HepG2 (cell line): ENCODE measurements around the gene GINS2. TPM values are rescaled to one million over a fixed set of nuclear protein-coding genes. Genes with fewer than 3 reads are reported as not detected.

Experiments
- BRCA1 ChIP-seq: sonication (generic); formaldehyde crosslinking; IDR thresholded peaks from 2 replicates; pipeline ENCODE4 v1.4.0; 2020; ENCODE audit warnings: missing genetic modification reagents
- CENPBD1 ChIP-seq: sonication (generic); formaldehyde crosslinking; IDR thresholded peaks from 2 replicates; pipeline ENCODE4 v1.8.0; 2022; ENCODE audit warnings: missing genetic modification reagents, low read depth, mild to moderate bottlenecking, borderline replicate concordance
- DR1 ChIP-seq: sonication (generic); formaldehyde crosslinking; IDR thresholded peaks from 2 replicates; pipeline ENCODE4 v1.8.0; 2021; ENCODE audit warnings: mild to moderate bottlenecking, missing genetic modification reagents, inconsistent platforms
- FOXO4 ChIP-seq: sonication (generic); formaldehyde crosslinking; conservative IDR thresholded peaks from 2 replicates; pipeline ENCODE4 v1.8.1; 2023; ENCODE audit warnings: missing genetic modification reagents
- ISL2 ChIP-seq: sonication (generic); formaldehyde crosslinking; IDR thresholded peaks from 2 replicates; pipeline ENCODE4 v1.5.0; 2020; ENCODE audit warnings: missing genetic modification reagents
- LCORL ChIP-seq, 2 experiments: fragments of 450-650 bp in 1 of 2; sonication (generic) in 1 of 2; formaldehyde crosslinking in 1 of 2; IDR thresholded peaks; 2 replicates each; pipeline versions ENCODE4 v1.5.0 to v1.6.1; 2017 to 2020; ENCODE audit warnings: antibody characterized with exemption in 1 of 2, missing genetic modification reagents in 1 of 2
- MAFG ChIP-seq: sonication (generic); formaldehyde crosslinking; IDR thresholded peaks from 2 replicates; pipeline ENCODE4 v1.5.1; 2020; ENCODE audit warnings: mild to moderate bottlenecking, missing genetic modification reagents
- MTA1 ChIP-seq: sonication (generic); formaldehyde crosslinking; IDR thresholded peaks from 2 replicates; pipeline ENCODE4 v1.4.0; 2020; ENCODE audit warnings: missing genetic modification reagents, mild to moderate bottlenecking, borderline replicate concordance
- NFATC3 ChIP-seq: sonication (generic); formaldehyde crosslinking; IDR thresholded peaks from 2 replicates; pipeline ENCODE4 v1.5.1; 2020; ENCODE audit warnings: mild to moderate bottlenecking, missing genetic modification reagents
- NR2F1 ChIP-seq, 2 experiments: fragments of 450-650 bp in 1 of 2; formaldehyde crosslinking in 1 of 2; IDR thresholded peaks; 2 replicates each; pipeline versions ENCODE4 v1.5.0 to v1.6.1; 2016 to 2020; ENCODE audit warnings: mild to moderate bottlenecking in 1 of 2, missing compliant biosample characterization in 1 of 2, missing genetic modification reagents in 1 of 2, moderate library complexity in 1 of 2
- POLR2A ChIP-seq, 2 experiments: IDR thresholded peaks; 2 replicates each; pipeline ENCODE4 v1.6.1; 2011; ENCODE audit warnings: low read depth in 2 of 2, low read length in 2 of 2, mild to moderate bottlenecking in 1 of 2, moderate library complexity in 1 of 2; ENCODE audit not compliant: insufficient read depth in 1 of 2
- SAP130 ChIP-seq: IDR thresholded peaks from 2 replicates; pipeline ENCODE4 v1.6.1; 2016; ENCODE audit warnings: low read depth
- TBX3 ChIP-seq: fragments of 450-650 bp; IDR thresholded peaks from 2 replicates; pipeline ENCODE4 v1.6.1; 2017; ENCODE audit warnings: antibody characterized with exemption, mild to moderate bottlenecking, inconsistent platforms, borderline replicate concordance
- TFDP2 ChIP-seq: sonication (generic); formaldehyde crosslinking; IDR thresholded peaks from 2 replicates; pipeline ENCODE4 v1.4.0; 2020; ENCODE audit warnings: missing genetic modification reagents
- YEATS2 ChIP-seq: sonication (generic); formaldehyde crosslinking; IDR thresholded peaks from 2 replicates; pipeline ENCODE4 v1.4.0; 2020; ENCODE audit warnings: missing genetic modification reagents, borderline replicate concordance
- ZC3H4 ChIP-seq: sonication (generic); formaldehyde crosslinking; IDR thresholded peaks from 2 replicates; pipeline ENCODE4 v1.4.0; 2020; ENCODE audit warnings: missing genetic modification reagents, borderline replicate concordance
- ZFY ChIP-seq: sonication (generic); formaldehyde crosslinking; IDR thresholded peaks from 2 replicates; pipeline ENCODE4 v1.4.0; 2020; ENCODE audit warnings: missing genetic modification reagents
- ZNF225 ChIP-seq: sonication (generic); formaldehyde crosslinking; IDR thresholded peaks from 2 replicates; pipeline ENCODE4 v1.4.0; 2020; ENCODE audit warnings: mild to moderate bottlenecking, missing genetic modification reagents
- ZNF34 ChIP-seq: sonication (generic); formaldehyde crosslinking; IDR thresholded peaks from 2 replicates; pipeline ENCODE4 v1.4.0; 2020; ENCODE audit warnings: mild to moderate bottlenecking, missing genetic modification reagents, borderline replicate concordance
- ZNF362 ChIP-seq: sonication (generic); formaldehyde crosslinking; IDR thresholded peaks from 2 replicates; pipeline ENCODE4 v1.4.0; 2020; ENCODE audit warnings: missing genetic modification reagents, mild to moderate bottlenecking, borderline replicate concordance
- ZNF430 ChIP-seq: sonication (generic); formaldehyde crosslinking; IDR thresholded peaks from 2 replicates; pipeline ENCODE4 v1.9.0; 2021; ENCODE audit warnings: mild to moderate bottlenecking, missing genetic modification reagents
- ZNF550 ChIP-seq: sonication (generic); formaldehyde crosslinking; IDR thresholded peaks from 2 replicates; pipeline ENCODE4 v1.4.0; 2020; ENCODE audit warnings: mild to moderate bottlenecking, missing genetic modification reagents, borderline replicate concordance
- ZNF572 ChIP-seq: sonication (generic); formaldehyde crosslinking; IDR thresholded peaks from 2 replicates; pipeline ENCODE4 v1.5.1; 2020; ENCODE audit warnings: mild to moderate bottlenecking, missing genetic modification reagents
- ZNF615 ChIP-seq: sonication (generic); formaldehyde crosslinking; IDR thresholded peaks from 2 replicates; pipeline ENCODE4 v1.5.0; 2020; ENCODE audit warnings: mild to moderate bottlenecking, missing genetic modification reagents, borderline replicate concordance
- ZNF709 ChIP-seq: sonication (generic); formaldehyde crosslinking; IDR thresholded peaks from 2 replicates; pipeline ENCODE4 v1.5.0; 2020; ENCODE audit warnings: mild to moderate bottlenecking, missing genetic modification reagents
- polyA plus RNA-seq, 8 experiments: library from polyadenylated mRNA; depleted of rRNA in 3 of 8; stranded (reverse) in 7 of 8; unstranded in 1 of 8; fragments of >200 nt; fragmentation: Illumina TruSeq in 4 of 8; extraction: Trizol in 4 of 8; gene quantifications; 2 replicates each; pipeline versions ENCODE4 v1.2.1 to v1.2.3, GENCODE V29; 2011 to 2016; ENCODE audit warnings: low read depth in 4 of 8, missing spikeins in 1 of 8, mixed read lengths in 1 of 8; ENCODE audit not compliant: insufficient read depth in 1 of 8
- total RNA-seq, 5 experiments: library from RNA; depleted of rRNA; stranded (reverse); fragments of >200 nt; fragmentation: Illumina TruSeq; extraction: Trizol; gene quantifications; 2 replicates each; pipeline ENCODE4 v1.2.3, GENCODE V29; 2016; ENCODE audit warnings: low read depth in 1 of 5

GINS2 gene
- total and polyA plus RNA-seq, 2 of the 13 experiments (the other 11 are each of a cell fraction or from before 2014, with no cell fraction given): 10.6 to 48.3 TPM

GRCh38 chr16:85688586-85689284 is at the start of gene GINS2 (continued):
- no peak for TF ChIP-seq NR2F1 (CRISPR knock-in tag; IDR thresholded peaks at IDR 0.05)
- peak; percentile 79 for TF ChIP-seq DR1
- TF ChIP-seq ZFY: peak; percentile 94
- TF ChIP-seq CENPBD1 (CRISPR knock-in tag): no peak
- peak; percentile 59 for TF ChIP-seq ISL2 (CRISPR knock-in tag)
- TF ChIP-seq NFATC3 (CRISPR knock-in tag): peak; percentile 50; the same call in 1 of the 2 replicates
- peak; percentile 78; the same call in 1 of the 2 replicates for TF ChIP-seq ZNF709 (CRISPR knock-in tag)
- TF ChIP-seq ZNF34 (CRISPR knock-in tag): 0 out of 2 replicates have a peak, but pooled peaks have one; percentile 42
- TF ChIP-seq POLR2A (IDR thresholded peaks at IDR 0.05; ENCODE audit: insufficient read depth in 1 of 2, low read depth in 2 of 2, low read length in 2 of 2): peak; percentile 65 to 80; a peak in 3 of 4 replicates
- TF ChIP-seq ZNF225 (CRISPR knock-in tag): 0 out of 2 replicates have a peak, but pooled peaks have one; percentile 61
- TF ChIP-seq ZNF362 (CRISPR knock-in tag): peak; percentile 28; the same call in 1 of the 2 replicates
- TF ChIP-seq YEATS2: peak; percentile 85
- peak; percentile 50; the same call in 1 of the 2 replicates for TF ChIP-seq BRCA1 (CRISPR knock-in tag)
- no peak for TF ChIP-seq LCORL (IDR thresholded peaks at IDR 0.05)
- no peak for TF ChIP-seq LCORL (CRISPR knock-in tag; IDR thresholded peaks at IDR 0.05)
- TF ChIP-seq ZC3H4: no peak
- TF ChIP-seq TBX3: no peak
- TF ChIP-seq MTA1 (CRISPR knock-in tag): peak; percentile 69; the same call in 1 of the 2 replicates
- no peak for TF ChIP-seq ZNF550
- no peak for TF ChIP-seq FOXO4
- TF ChIP-seq ZNF430 (CRISPR knock-in tag): 0 out of 2 replicates have a peak, but pooled peaks have one; percentile 46
- TF ChIP-seq MAFG (CRISPR knock-in tag): peak; percentile 42; the same call in 1 of the 2 replicates
- TF ChIP-seq ZNF615 (CRISPR knock-in tag): no peak
- TF ChIP-seq TFDP2: peak; percentile 100
- TF ChIP-seq SAP130: peak; percentile 96
- no peak for TF ChIP-seq ZNF572 (CRISPR knock-in tag)
